ENCODE measurements around the gene PCDHA1.

PCDHA1 gene

GRCh38 chr5:140978983-140979382 is 193.0 kb downstream of the PCDHA1 start:
- Histone ChIP-seq H2BK15ac (ENCODE audit: low read depth, poor library complexity, severe bottlenecking) (no peak overlapping the region), H3K9ac (ENCODE audit: low read length) (no peak overlapping the region), H3K23ac (ENCODE audit: low read length in 2 of 2) (no peak overlapping the region), H3K27me3 (ENCODE audit: control insufficient read depth in 1 of 2, insufficient read depth in 1 of 2, low read length in 2 of 2) (no peaks in the 10 kb centered on the region), H3K27ac (ENCODE audit: low read length, poor library complexity, severe bottlenecking) (no peak overlapping the region), H2BK5ac (ENCODE audit: low read depth, low read length, poor library complexity, severe bottlenecking) (no peak overlapping the region), H3K4me1 (ENCODE audit: control insufficient read depth, insufficient read depth, low read depth, low read length) (no peaks in the 10 kb centered on the region), H3K36me3 (ENCODE audit: control insufficient read depth in 1 of 2, insufficient read depth in 2 of 2, low read depth in 1 of 2, low read length in 2 of 2) (no peaks in the 10 kb centered on the region), H2BK12ac (ENCODE audit: low read length in 2 of 2) (peak overlapping the region in 1 of 2 experiments; percentile 78), H2AFZ (ENCODE audit: low read depth, low read length) (no peak overlapping the region), H4K8ac (ENCODE audit: low read length) (no peak overlapping the region), H4K91ac (ENCODE audit: low read length) (peak overlapping the region; percentile 31), H3K79me1 (replicated peaks; ENCODE audit: low read length, poor library complexity, severe bottlenecking) (no peaks in the 10 kb centered on the region), H3K9me3 (ENCODE audit: control insufficient read depth, low read length) (no peaks in the 10 kb centered on the region), H2AK5ac (ENCODE audit: low read length, severe bottlenecking) (no peak overlapping the region), H3K18ac (ENCODE audit: low read depth in 1 of 2, low read length in 2 of 2) (peak overlapping the region in 1 of 2 experiments; percentile 73), H3K4ac (ENCODE audit: low read depth in 1 of 2, low read length in 2 of 2) (peak overlapping the region in 1 of 2 experiments; percentile 86), H3K4me2 (ENCODE audit: low read length, poor library complexity, severe bottlenecking) (no peak overlapping the region), H2BK120ac (ENCODE audit: low read depth, low read length) (no peak overlapping the region), H3K4me3 (ENCODE audit: insufficient read depth in 1 of 2, low read depth in 1 of 2, low read length in 2 of 2) (no peak overlapping the region), H3K14ac (ENCODE audit: low read length in 2 of 2) (no peak overlapping the region)
- WGBS: 88% methylated on average over 1 of the region's 1 CpG
- no peak for DNase-seq

DNA sequence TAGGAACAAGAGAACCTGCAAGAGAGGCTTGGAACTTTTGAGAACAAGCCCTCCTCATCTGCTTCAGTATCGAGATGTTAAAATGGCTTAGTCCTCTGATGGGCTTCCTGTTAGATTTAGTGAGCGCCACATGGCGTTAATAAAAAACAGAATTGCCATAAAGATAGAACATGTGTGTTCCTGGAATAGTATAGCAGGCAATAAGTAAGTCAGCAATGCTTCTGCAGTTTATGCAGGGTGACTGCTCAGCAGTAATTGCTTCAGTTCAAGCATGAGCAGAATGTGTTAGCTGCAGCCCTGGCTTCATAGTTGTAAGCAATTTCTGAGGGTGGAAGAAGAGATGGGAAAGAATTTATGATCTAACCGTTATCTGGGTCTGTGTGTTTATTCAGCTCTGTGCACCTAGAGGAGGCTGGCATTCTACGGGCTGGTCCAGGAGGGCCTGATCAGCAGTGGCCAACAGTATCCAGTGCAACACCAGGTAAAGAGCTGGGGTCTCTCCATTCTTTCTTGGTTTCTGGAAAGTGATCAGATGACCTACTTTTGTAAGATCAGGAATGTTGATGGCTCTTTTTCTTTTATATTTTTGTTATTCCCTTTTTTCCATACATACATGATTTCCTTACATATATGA is 196.3 kb downstream of the PCDHA1 start:
- Histone ChIP-seq H3K4me2 (ENCODE audit: low read length, poor library complexity, severe bottlenecking) (no peak overlapping the region), H3K23ac (ENCODE audit: low read length in 2 of 2) (no peak overlapping the region), H3K4me1 (ENCODE audit: control insufficient read depth, insufficient read depth, low read depth, low read length) (peaks cover 1% of the 10 kb centered on the region), H2BK5ac (ENCODE audit: low read depth, low read length, poor library complexity, severe bottlenecking) (no peak overlapping the region), H3K4me3 (ENCODE audit: insufficient read depth in 1 of 2, low read depth in 1 of 2, low read length in 2 of 2) (no peak overlapping the region), H2BK12ac (ENCODE audit: low read length in 2 of 2) (no peak overlapping the region), H3K79me1 (replicated peaks; ENCODE audit: low read length, poor library complexity, severe bottlenecking) (no peaks in the 10 kb centered on the region), H3K14ac (ENCODE audit: low read length in 2 of 2) (no peak overlapping the region), H3K18ac (ENCODE audit: low read depth in 1 of 2, low read length in 2 of 2) (no peak overlapping the region), H2BK120ac (ENCODE audit: low read depth, low read length) (no peak overlapping the region), H3K36me3 (ENCODE audit: control insufficient read depth in 1 of 2, insufficient read depth in 2 of 2, low read depth in 1 of 2, low read length in 2 of 2) (no peaks in the 10 kb centered on the region), H3K27me3 (ENCODE audit: control insufficient read depth in 1 of 2, insufficient read depth in 1 of 2, low read length in 2 of 2) (no peaks in the 10 kb centered on the region), H4K8ac (ENCODE audit: low read length) (no peak overlapping the region), H2BK15ac (ENCODE audit: low read depth, poor library complexity, severe bottlenecking) (no peak overlapping the region), H4K91ac (ENCODE audit: low read length) (no peak overlapping the region), H3K9ac (ENCODE audit: low read length) (no peak overlapping the region), H3K9me3 (ENCODE audit: control insufficient read depth, low read length) (no peaks in the 10 kb centered on the region), H2AFZ (ENCODE audit: low read depth, low read length) (no peak overlapping the region), H3K4ac (ENCODE audit: low read depth in 1 of 2, low read length in 2 of 2) (no peak overlapping the region), H2AK5ac (ENCODE audit: low read length, severe bottlenecking) (no peak overlapping the region), H3K27ac (ENCODE audit: low read length, poor library complexity, severe bottlenecking) (no peak overlapping the region)
- 56% methylated on average over 5 of the region's 5 CpGs for WGBS
- DNase-seq: no peak

GRCh38 chr5:140986117-140986521 is 200.2 kb downstream of the PCDHA1 start:
- no peak overlapping the region for H3K4me2 ChIP-seq (ENCODE audit: low read length, poor library complexity, severe bottlenecking)
- H3K36me3 ChIP-seq (ENCODE audit: control insufficient read depth in 1 of 2, insufficient read depth in 2 of 2, low read depth in 1 of 2, low read length in 2 of 2): no peaks in the 10 kb centered on the region
- H3K27me3 ChIP-seq (ENCODE audit: control insufficient read depth in 1 of 2, insufficient read depth in 1 of 2, low read length in 2 of 2): no peaks in the 10 kb centered on the region
- H4K91ac ChIP-seq (ENCODE audit: low read length): no peak overlapping the region
- H2BK12ac ChIP-seq (ENCODE audit: low read length in 2 of 2): no peak overlapping the region
- H3K9ac ChIP-seq (ENCODE audit: low read length): no peak overlapping the region
- no peak overlapping the region for H3K23ac ChIP-seq (ENCODE audit: low read length in 2 of 2)
- H2BK5ac ChIP-seq (ENCODE audit: low read depth, low read length, poor library complexity, severe bottlenecking): no peak overlapping the region
- no peak overlapping the region for H2AK5ac ChIP-seq (ENCODE audit: low read length, severe bottlenecking)
- 6% methylated on average over 3 of the region's 3 CpGs for WGBS
- H3K9me3 ChIP-seq (ENCODE audit: control insufficient read depth, low read length): no peaks in the 10 kb centered on the region
- H2AFZ ChIP-seq (ENCODE audit: low read depth, low read length): no peak overlapping the region
- H3K4me1 ChIP-seq (ENCODE audit: control insufficient read depth, insufficient read depth, low read depth, low read length): peaks cover 1% of the 10 kb centered on the region
- H3K4ac ChIP-seq (ENCODE audit: low read depth in 1 of 2, low read length in 2 of 2): no peak overlapping the region
- H3K18ac ChIP-seq (ENCODE audit: low read depth in 1 of 2, low read length in 2 of 2): no peak overlapping the region
- no peak overlapping the region for H2BK15ac ChIP-seq (ENCODE audit: low read depth, poor library complexity, severe bottlenecking)
- H3K27ac ChIP-seq (ENCODE audit: low read length, poor library complexity, severe bottlenecking): peak overlapping the region; percentile 7
- no peak overlapping the region for H4K8ac ChIP-seq (ENCODE audit: low read length)
- no peak overlapping the region for H3K14ac ChIP-seq (ENCODE audit: low read length in 2 of 2)
- H2BK120ac ChIP-seq (ENCODE audit: low read depth, low read length): no peak overlapping the region
- no peak overlapping the region for H3K4me3 ChIP-seq (ENCODE audit: insufficient read depth in 1 of 2, low read depth in 1 of 2, low read length in 2 of 2)
- DNase-seq: peak; percentile 33
- H3K79me1 ChIP-seq (replicated peaks; ENCODE audit: low read length, poor library complexity, severe bottlenecking): no peaks in the 10 kb centered on the region

DNA sequence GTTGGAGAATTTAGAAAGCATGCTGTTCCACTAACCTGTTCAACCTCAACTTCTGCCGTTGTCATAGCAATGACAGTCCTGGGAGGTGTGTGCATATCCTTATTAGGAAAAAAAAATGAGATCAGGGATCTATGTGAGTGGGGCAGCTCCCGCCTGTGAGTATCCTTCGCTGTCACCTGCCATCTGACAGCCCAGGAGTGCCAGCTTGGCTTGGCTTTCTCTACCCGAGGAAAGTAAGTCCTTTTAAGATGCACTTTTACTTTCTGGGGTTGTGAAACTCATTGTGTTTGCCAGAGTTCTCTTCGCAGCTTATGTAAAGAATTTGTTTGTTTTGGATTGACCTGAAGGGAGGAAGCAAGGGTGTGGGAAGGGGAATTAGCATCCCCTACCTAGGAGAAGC is 202.2 kb downstream of the PCDHA1 start:
- Histone ChIP-seq H2AFZ (ENCODE audit: low read depth, low read length) (no peak overlapping the region), H2BK5ac (ENCODE audit: low read depth, low read length, poor library complexity, severe bottlenecking) (no peak overlapping the region), H3K4me2 (ENCODE audit: low read length, poor library complexity, severe bottlenecking) (no peak overlapping the region), H4K8ac (ENCODE audit: low read length) (peak overlapping the region; percentile 61), H3K23ac (ENCODE audit: low read length in 2 of 2) (peak overlapping the region in 1 of 2 experiments; percentile 10), H2AK5ac (ENCODE audit: low read length, severe bottlenecking) (no peak overlapping the region), H3K4ac (ENCODE audit: low read depth in 1 of 2, low read length in 2 of 2) (no peak overlapping the region), H3K27me3 (ENCODE audit: control insufficient read depth in 1 of 2, insufficient read depth in 1 of 2, low read length in 2 of 2) (no peaks in the 10 kb centered on the region), H3K14ac (ENCODE audit: low read length in 2 of 2) (no peak overlapping the region), H2BK15ac (ENCODE audit: low read depth, poor library complexity, severe bottlenecking) (no peak overlapping the region), H3K18ac (ENCODE audit: low read depth in 1 of 2, low read length in 2 of 2) (no peak overlapping the region), H3K9me3 (ENCODE audit: control insufficient read depth, low read length) (no peaks in the 10 kb centered on the region), H2BK12ac (ENCODE audit: low read length in 2 of 2) (no peak overlapping the region), H3K4me3 (ENCODE audit: insufficient read depth in 1 of 2, low read depth in 1 of 2, low read length in 2 of 2) (no peak overlapping the region), H3K79me1 (replicated peaks; ENCODE audit: low read length, poor library complexity, severe bottlenecking) (peaks cover 2% of the 10 kb centered on the region), H4K91ac (ENCODE audit: low read length) (no peak overlapping the region), H3K4me1 (ENCODE audit: control insufficient read depth, insufficient read depth, low read depth, low read length) (peaks cover 1% of the 10 kb centered on the region), H3K36me3 (ENCODE audit: control insufficient read depth in 1 of 2, insufficient read depth in 2 of 2, low read depth in 1 of 2, low read length in 2 of 2) (no peaks in the 10 kb centered on the region), H3K27ac (ENCODE audit: low read length, poor library complexity, severe bottlenecking) (no peak overlapping the region), H2BK120ac (ENCODE audit: low read depth, low read length) (no peak overlapping the region), H3K9ac (ENCODE audit: low read length) (no peak overlapping the region)
- 71% methylated on average over 5 of the region's 5 CpGs for WGBS
- DNase-seq: no peak

All from mesenchymal stem cell (in vitro differentiated cells and primary cell).